Neural cell (in vitro differentiated cells): Measurements from ENCODE around the gene SLC38A5.

Experiments used
- CTCF ChIP-seq: fragments of 450-650 bp; IDR thresholded peaks from 2 replicates; pipeline ENCODE4 v1.5.1; 2014; ENCODE audit warnings: antibody characterized with exemption, mild to moderate bottlenecking, moderate library complexity; ENCODE audit not compliant: poor library complexity, severe bottlenecking
- EP300 ChIP-seq: fragments of 450-650 bp; conservative IDR thresholded peaks from 2 replicates; pipeline ENCODE4 v1.6.1; 2014; ENCODE audit warnings: antibody characterized with exemption, mild to moderate bottlenecking, moderate library complexity; ENCODE audit not compliant: poor library complexity, severe bottlenecking
- EZH2 ChIP-seq: fragments of 200-600, 300-800 bp; shearing (Covaris generic), sonication (generic); IDR thresholded peaks from 2 replicates; pipeline ENCODE4 v1.6.1; 2014; ENCODE audit warnings: antibody characterized with exemption, low read length, borderline replicate concordance, mild to moderate bottlenecking; ENCODE audit not compliant: insufficient read depth, poor library complexity, severe bottlenecking
- POLR2AphosphoS5 ChIP-seq: IDR thresholded peaks from 2 replicates; pipeline ENCODE4 v1.6.1; 2012
- RAD21 ChIP-seq: fragments of 450-650 bp; conservative IDR thresholded peaks from 2 replicates; pipeline ENCODE4 v1.6.1; 2014; ENCODE audit warnings: antibody characterized with exemption, mild to moderate bottlenecking, moderate library complexity
- REST ChIP-seq: IDR thresholded peaks from 2 replicates; pipeline ENCODE4 v1.6.1; 2012; ENCODE audit warnings: borderline replicate concordance
- SMC3 ChIP-seq: fragments of 450-650 bp; conservative IDR thresholded peaks from 2 replicates; pipeline ENCODE4 v1.6.1; 2014; ENCODE audit warnings: antibody characterized with exemption, mild to moderate bottlenecking, moderate library complexity; ENCODE audit not compliant: poor library complexity
- TAF1 ChIP-seq: IDR thresholded peaks from 2 replicates; pipeline ENCODE4 v1.6.1; 2012; ENCODE audit warnings: low read depth

GRCh38 chrX:48493890-48494364, 23.9 kb upstream of the SLC38A5 start:
- TF ChIP-seq CTCF: no peak
- TF ChIP-seq POLR2AphosphoS5: no peak
- no peak for TF ChIP-seq REST
- no peak for TF ChIP-seq EZH2
- no peak for TF ChIP-seq TAF1
- no peak for TF ChIP-seq SMC3
- no peak for TF ChIP-seq EP300
- TF ChIP-seq RAD21: no peak
